Central memory CD8-positive, alpha-beta T cell (primary cell): ENCODE measurements around the gene TTC38.

Source experiments
- ATAC-seq: fragments of 150-1000 bp; cut with Tn5 transposase; replicated peaks from 2 replicates; pipeline ENCODE4 v1.10.0; 2022; ENCODE audit warnings: mild to moderate bottlenecking, moderate FRiP score, moderate number of reproducible peaks; ENCODE audit not compliant: poor library complexity, severe bottlenecking; ENCODE audit errors: extremely low read depth
- DNase-seq, 2 donors: peaks; one replicate each; pipeline ENCODE4 v3.0.0; 2021; ENCODE audit warnings: low spot score in 2 of 2
- H3K27ac Mint-ChIP-seq: one replicate; pipeline ENCODE4 v1.8.0; 2022; ENCODE audit warnings: low read depth, mild to moderate bottlenecking, moderate library complexity, mixed read lengths
- H3K27me3 Mint-ChIP-seq: one replicate; pipeline ENCODE4 v1.8.0; 2022; ENCODE audit warnings: mixed read lengths
- H3K36me3 Mint-ChIP-seq: one replicate; pipeline ENCODE4 v1.8.0; 2022; ENCODE audit warnings: mild to moderate bottlenecking, moderate library complexity, mixed read lengths; ENCODE audit not compliant: insufficient read depth
- H3K4me1 Mint-ChIP-seq: one replicate; pipeline ENCODE4 v1.8.0; 2022; ENCODE audit warnings: mixed read lengths
- H3K4me3 Mint-ChIP-seq: one replicate; pipeline ENCODE4 v1.8.0; 2022; ENCODE audit warnings: mild to moderate bottlenecking, moderate library complexity, mixed read lengths
- H3K9me3 Mint-ChIP-seq: one replicate; pipeline ENCODE4 v1.8.0; 2022; ENCODE audit warnings: mixed read lengths

The TTC38 gene

GRCh38 chr22:46267431-46268279 is at the start of gene TTC38:
Gene TTC38, plus strand, starts transcription at chr22:46268008. Its CDS starts 32 bp downstream, at chr22:46268040.
- Mint-ChIP-seq H3K9me3 (no peaks in the 10 kb centered on the region), H3K27ac (peak within 1 kb of the TSS; percentile 89), H3K27me3 (no peaks in the 10 kb centered on the region), H3K36me3 (peaks cover 5% of the 10 kb centered on the region), H3K4me3 (peak within 1 kb of the TSS; percentile 94), H3K4me1 (peaks cover 23% of the 10 kb centered on the region)
- DNase-seq (no peak), ATAC-seq (peak; percentile 81)

DNA sequence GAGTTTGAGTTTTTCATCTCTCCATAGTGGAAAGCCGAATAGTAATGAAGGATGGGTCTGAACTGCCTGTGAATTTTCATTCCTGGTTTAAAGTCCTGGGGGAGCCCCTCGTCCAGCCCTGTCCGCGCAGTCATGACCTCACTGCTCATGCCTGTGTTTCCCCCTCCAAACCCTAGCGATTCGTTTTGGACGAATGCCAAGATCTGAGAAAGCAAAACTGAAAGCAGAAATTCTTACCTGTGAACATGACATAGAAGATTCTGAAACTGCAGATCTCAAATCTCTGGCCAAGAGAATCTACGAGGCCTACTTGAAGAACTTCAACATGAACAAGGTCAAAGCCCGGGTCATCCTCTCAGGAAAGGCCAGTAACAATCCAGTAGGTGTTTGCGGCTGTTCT is 48.2 kb upstream of the TTC38 start:
- ATAC-seq: no peak
- Mint-ChIP-seq H3K4me3 (no peak overlapping the region), H3K27ac (no peak overlapping the region)

DNA sequence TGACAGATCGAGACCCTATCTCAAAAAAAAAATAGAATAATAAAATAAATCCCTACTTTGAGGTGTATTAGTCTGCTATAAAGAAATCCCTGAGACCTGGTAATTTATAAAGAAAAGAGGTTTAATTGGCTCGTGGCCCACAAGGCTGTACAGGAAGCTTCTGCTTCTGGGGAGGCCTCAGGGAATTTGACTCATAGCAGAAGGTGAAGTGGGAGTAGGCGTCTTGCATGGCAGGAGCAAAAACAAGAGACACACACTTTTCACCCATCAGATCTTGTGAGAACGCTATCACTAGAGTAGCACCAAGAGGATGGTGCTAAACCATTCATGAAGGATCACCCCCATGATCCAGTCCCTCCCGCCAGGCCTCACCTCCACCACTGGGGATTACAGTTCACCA is 46.9 kb upstream of the TTC38 start:
- Mint-ChIP-seq H3K27me3 (no peaks in the 10 kb centered on the region), H3K36me3 (peaks cover 24% of the 10 kb centered on the region), H3K9me3 (no peaks in the 10 kb centered on the region), H3K4me1 (peaks cover 7% of the 10 kb centered on the region), H3K4me3 (no peak overlapping the region), H3K27ac (no peak overlapping the region)
- no peak for ATAC-seq
- no peak for DNase-seq

More for the DNA sequence above, 48.2 kb upstream of the TTC38 start:
- Mint-ChIP-seq H3K27me3 (no peaks in the 10 kb centered on the region), H3K4me1 (peaks cover 7% of the 10 kb centered on the region), H3K36me3 (peaks cover 22% of the 10 kb centered on the region), H3K9me3 (no peaks in the 10 kb centered on the region)
- DNase-seq: no peak

GRCh38 chr22:46224044-46224897 is 43.5 kb upstream of the TTC38 start:
- Mint-ChIP-seq H3K4me1 (peaks cover 6% of the 10 kb centered on the region), H3K36me3 (peaks cover 13% of the 10 kb centered on the region), H3K27me3 (no peaks in the 10 kb centered on the region), H3K27ac (no peak overlapping the region), H3K4me3 (no peak overlapping the region), H3K9me3 (no peaks in the 10 kb centered on the region)
- DNase-seq (no peak), ATAC-seq (no peak)

DNA sequence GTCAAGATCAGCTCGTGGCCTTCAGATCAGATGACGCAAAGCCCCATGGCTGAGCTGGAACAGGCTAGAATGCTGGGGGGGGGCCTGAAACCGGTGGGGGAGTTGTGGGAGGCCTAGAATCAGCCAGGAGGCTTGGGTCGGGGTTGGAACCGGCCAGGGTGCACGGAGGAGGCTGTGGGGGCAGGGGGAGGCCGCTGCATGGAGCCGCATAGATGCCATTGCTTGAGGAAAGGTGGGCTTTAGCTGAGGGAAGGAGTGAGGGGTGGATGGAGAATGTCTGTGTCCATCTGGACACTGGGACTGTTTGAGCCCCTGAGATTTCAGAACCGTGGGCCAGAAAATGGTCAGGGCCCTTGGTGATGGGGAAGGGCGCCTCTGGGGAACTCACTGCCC is 42.9 kb upstream of the TTC38 start:
- no peaks in the 10 kb centered on the region for H3K27me3 Mint-ChIP-seq
- ATAC-seq (no peak), DNase-seq (no peak)
- H3K36me3 Mint-ChIP-seq: peaks cover 8% of the 10 kb centered on the region
- no peaks in the 10 kb centered on the region for H3K4me1 Mint-ChIP-seq
- no peaks in the 10 kb centered on the region for H3K9me3 Mint-ChIP-seq
- no peak overlapping the region for H3K27ac Mint-ChIP-seq
- H3K4me3 Mint-ChIP-seq: no peak overlapping the region

DNA sequence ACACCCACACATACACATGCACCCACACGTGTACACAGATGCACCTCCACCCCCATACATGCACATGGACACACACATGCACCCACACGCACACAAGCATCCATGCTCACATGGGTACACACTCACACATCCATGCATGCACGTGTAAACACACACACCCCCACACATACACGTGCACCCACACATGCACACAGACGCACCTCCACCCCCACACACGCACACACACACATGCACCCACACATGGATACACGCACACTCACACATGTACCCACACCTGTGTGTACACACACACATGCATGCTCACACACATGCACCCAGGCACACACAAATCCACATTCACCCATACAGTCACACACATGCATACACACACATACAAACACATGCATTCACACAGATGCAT is 42.2 kb upstream of the TTC38 start:
- H3K4me3 Mint-ChIP-seq: no peak overlapping the region
- ATAC-seq: no peak

DNA sequence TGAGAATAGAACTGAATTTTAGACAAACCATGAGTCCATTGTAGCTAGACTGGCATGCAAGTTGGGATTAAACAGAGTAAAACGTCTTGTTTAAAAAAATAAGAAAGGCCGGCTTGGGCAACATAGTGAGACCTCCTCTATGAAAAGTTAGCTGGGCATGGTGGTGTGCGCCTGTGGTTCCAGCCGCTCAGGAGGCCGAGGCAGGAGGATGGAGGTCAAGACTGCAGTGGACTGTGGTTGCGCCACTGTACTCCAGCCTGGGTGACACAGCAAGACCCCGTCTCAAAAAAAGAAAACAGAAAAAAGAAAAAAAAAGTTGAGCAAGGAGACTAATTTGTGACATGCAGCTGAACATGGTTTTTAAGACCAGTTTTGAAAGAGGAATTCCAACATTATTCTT is 41.2 kb upstream of the TTC38 start:
- no peaks in the 10 kb centered on the region for H3K9me3 Mint-ChIP-seq
- H3K4me1 Mint-ChIP-seq: no peaks in the 10 kb centered on the region
- no peak overlapping the region for H3K4me3 Mint-ChIP-seq
- H3K36me3 Mint-ChIP-seq: peaks cover 2% of the 10 kb centered on the region
- no peak for DNase-seq
- ATAC-seq: no peak
- H3K27me3 Mint-ChIP-seq: no peaks in the 10 kb centered on the region
- H3K27ac Mint-ChIP-seq: no peak overlapping the region

More for the DNA sequence above, 42.2 kb upstream of the TTC38 start:
- no peak overlapping the region for H3K27ac Mint-ChIP-seq
- peaks cover 6% of the 10 kb centered on the region for H3K36me3 Mint-ChIP-seq
- H3K9me3 Mint-ChIP-seq: no peaks in the 10 kb centered on the region
- no peaks in the 10 kb centered on the region for H3K27me3 Mint-ChIP-seq
- no peak for DNase-seq
- no peaks in the 10 kb centered on the region for H3K4me1 Mint-ChIP-seq

- H3K27me3 Mint-ChIP-seq: no peaks in the 10 kb centered on the region
- H3K4me1 Mint-ChIP-seq: no peaks in the 10 kb centered on the region
- H3K4me3 Mint-ChIP-seq: no peak overlapping the region
- H3K36me3 Mint-ChIP-seq: peaks cover 2% of the 10 kb centered on the region
- ATAC-seq (no peak), DNase-seq (no peak)
- H3K27ac Mint-ChIP-seq: no peak overlapping the region
- H3K9me3 Mint-ChIP-seq: no peaks in the 10 kb centered on the region
Measured at GRCh38 chr22:46229701-46230100, 38.1 kb upstream of the TTC38 start.

GRCh38 chr22:46230262-46230901 is 37.4 kb upstream of the TTC38 start:
- Mint-ChIP-seq H3K4me1 (no peaks in the 10 kb centered on the region), H3K27me3 (no peaks in the 10 kb centered on the region), H3K4me3 (no peak overlapping the region), H3K36me3 (no peaks in the 10 kb centered on the region), H3K9me3 (no peaks in the 10 kb centered on the region), H3K27ac (no peak overlapping the region)
- DNase-seq (no peak), ATAC-seq (no peak)

GRCh38 chr22:46233231-46233630 is 34.6 kb upstream of the TTC38 start:
- no peak for ATAC-seq
- Mint-ChIP-seq H3K36me3 (no peaks in the 10 kb centered on the region), H3K4me3 (no peak overlapping the region), H3K4me1 (no peaks in the 10 kb centered on the region), H3K9me3 (no peaks in the 10 kb centered on the region), H3K27ac (no peak overlapping the region), H3K27me3 (no peaks in the 10 kb centered on the region)
- DNase-seq: no peak

DNA sequence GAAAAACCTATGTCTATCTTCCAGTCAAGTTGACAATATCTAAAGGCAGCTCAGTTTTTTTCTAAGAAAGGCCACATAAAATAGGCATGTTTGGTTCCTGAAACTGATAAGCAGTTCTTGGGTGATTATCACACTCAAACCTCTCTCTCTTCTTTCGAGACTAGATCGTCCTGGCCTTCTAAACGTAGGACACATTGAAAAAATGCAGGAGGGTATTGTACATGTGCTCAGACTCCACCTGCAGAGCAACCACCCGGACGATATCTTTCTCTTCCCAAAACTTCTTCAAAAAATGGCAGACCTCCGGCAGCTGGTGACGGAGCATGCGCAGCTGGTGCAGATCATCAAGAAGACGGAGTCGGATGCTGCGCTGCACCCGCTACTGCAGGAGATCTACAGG is 32.8 kb upstream of the TTC38 start:
- Mint-ChIP-seq H3K36me3 (no peaks in the 10 kb centered on the region), H3K27me3 (no peaks in the 10 kb centered on the region), H3K4me3 (no peak overlapping the region), H3K4me1 (peaks cover 6% of the 10 kb centered on the region), H3K9me3 (no peaks in the 10 kb centered on the region), H3K27ac (no peak overlapping the region)
- ATAC-seq (no peak), DNase-seq (no peak)

- no peak overlapping the region for H3K27ac Mint-ChIP-seq
Measured at GRCh38 chr22:46237453-46238124, 30.2 kb upstream of the TTC38 start.

More at GRCh38 chr22:46237453-46238124, 30.2 kb upstream of the TTC38 start:
- ATAC-seq (no peak), DNase-seq (no peak)
- peaks cover 3% of the 10 kb centered on the region for H3K36me3 Mint-ChIP-seq
- no peaks in the 10 kb centered on the region for H3K27me3 Mint-ChIP-seq
- H3K9me3 Mint-ChIP-seq: no peaks in the 10 kb centered on the region
- H3K4me3 Mint-ChIP-seq: no peak overlapping the region
- peaks cover 7% of the 10 kb centered on the region for H3K4me1 Mint-ChIP-seq
